SIG-M5 treated with dmso at 0.1 percent for 504 hours (cell line): ENCODE measurements around the gene PSMC3.

Experiments
- DNase-seq: peaks from one replicate; lab custom pipeline; 2025; ENCODE audit not compliant: unreplicated experiment; lab: John Stamatoyannopoulos, UW

PSMC3 gene

GRCh38 chr11:47443028-47443700 lies 16.9 kb upstream of the PSMC3 start:
- peak; percentile 25 for DNase-seq

GRCh38 chr11:47442514-47442913 lies 16.3 kb upstream of the PSMC3 start:
- DNase-seq, result no peak

GRCh38 chr11:47441421-47441820 lies 15.2 kb upstream of the PSMC3 start:
- no peak for DNase-seq

GRCh38 chr11:47440054-47440476 lies 13.8 kb upstream of the PSMC3 start:
- DNase-seq, result no peak

GRCh38 chr11:47438721-47439120 lies 12.5 kb upstream of the PSMC3 start:
- no peak for DNase-seq

- DNase-seq, result no peak
Observed at GRCh38 chr11:47437746-47438418, 11.6 kb upstream of the PSMC3 start.

GRCh38 chr11:47437218-47437745 lies 11.0 kb upstream of the PSMC3 start:
- DNase-seq, result no peak

GRCh38 chr11:47436726-47437125 lies 10.5 kb upstream of the PSMC3 start:
- DNase-seq, result no peak

GRCh38 chr11:47435687-47436086 lies 9.4 kb upstream of the PSMC3 start:
- DNase-seq, result no peak

GRCh38 chr11:47434011-47434786 lies 8.0 kb upstream of the PSMC3 start:
- no peak for DNase-seq

- no peak for DNase-seq
Observed at GRCh38 chr11:47433157-47433556, 6.9 kb upstream of the PSMC3 start.

- no peak for DNase-seq
Observed at GRCh38 chr11:47431356-47432083, 5.3 kb upstream of the PSMC3 start.

GRCh38 chr11:47430524-47430923 lies 4.3 kb upstream of the PSMC3 start:
- DNase-seq, result no peak

GRCh38 chr11:47425611-47426010 lies 628 bp downstream of the PSMC3 start:
- DNase-seq, result no peak

- DNase-seq, result no peak
Observed at GRCh38 chr11:47418454-47419259, 7.6 kb downstream of the PSMC3 start.

GRCh38 chr11:47417712-47418111 lies 8.5 kb downstream of the PSMC3 start:
- no peak for DNase-seq

GRCh38 chr11:47415949-47416472 lies 10.2 kb downstream of the PSMC3 start:
- no peak for DNase-seq

GRCh38 chr11:47415091-47415854 lies 11.0 kb downstream of the PSMC3 start:
- no peak for DNase-seq

- DNase-seq, result no peak
Observed at GRCh38 chr11:47414685-47415070, 11.6 kb downstream of the PSMC3 start.
